Endothelial cell of hepatic sinusoid (primary cell): ENCODE data around the gene ALDH16A1.

Experiments used
- in situ Hi-C: cut with HindIII; loops from 2 replicates; pipeline ENCODE4 v1.10.0; 2017; ENCODE audit warnings: low sequenced_read_pairs

The ALDH16A1 gene

GRCh38 chr19:49507803-49508494 lies 54.9 kb downstream of the ALDH16A1 start:
- in situ Hi-C loops = no loop called here

DNA sequence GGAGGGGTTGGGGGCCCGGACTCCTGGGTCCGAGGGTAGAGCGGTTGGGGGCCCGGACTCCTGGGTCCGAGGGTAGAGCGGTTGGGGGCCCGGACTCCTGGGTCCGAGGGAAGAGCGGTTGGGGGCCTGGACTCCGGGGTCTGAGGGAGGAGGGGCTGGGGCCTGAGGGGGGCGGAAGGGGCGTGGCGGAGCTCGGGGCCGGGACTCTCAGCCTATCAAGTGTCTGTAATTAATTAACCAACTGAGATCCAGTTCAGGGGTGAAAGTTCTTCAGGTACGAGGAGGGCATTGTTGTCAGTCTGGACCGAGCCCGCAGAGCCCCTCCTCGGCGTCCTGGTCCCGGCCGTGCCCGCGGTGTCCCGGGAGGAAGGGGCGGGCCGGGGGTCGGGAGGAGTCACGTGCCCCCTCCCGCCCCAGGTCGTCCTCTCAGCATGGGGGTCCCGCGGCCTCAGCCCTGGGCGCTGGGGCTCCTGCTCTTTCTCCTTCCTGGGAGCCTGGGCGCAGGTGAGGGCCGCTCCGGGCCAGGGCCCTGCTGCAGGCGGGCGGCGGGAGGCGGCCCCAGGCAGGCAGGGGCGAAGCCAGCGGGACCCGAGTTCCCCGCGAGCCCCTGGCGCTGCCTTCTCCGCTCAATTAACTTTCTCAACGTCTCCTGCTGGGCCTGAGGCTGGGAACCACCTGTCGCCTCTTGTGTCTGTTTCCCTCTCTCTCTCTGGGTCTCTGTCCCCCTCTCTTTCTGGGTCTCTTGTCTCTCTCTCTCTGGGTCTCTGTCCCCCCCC lies 60.1 kb downstream of the ALDH16A1 start:
- in situ Hi-C loops = loop anchor here (5.0 to 10.0 kb wide), 2 partner anchors 49 to 162 kb away; partner anchors contain the start of gene PRMT1

- in situ Hi-C loops = loop anchor here (5.0 to 10.0 kb wide), 2 partner anchors 49 to 161 kb away; partner anchors contain the start of gene PRMT1
Measured at GRCh38 chr19:49513746-49514118, 60.7 kb downstream of the ALDH16A1 start.

DNA sequence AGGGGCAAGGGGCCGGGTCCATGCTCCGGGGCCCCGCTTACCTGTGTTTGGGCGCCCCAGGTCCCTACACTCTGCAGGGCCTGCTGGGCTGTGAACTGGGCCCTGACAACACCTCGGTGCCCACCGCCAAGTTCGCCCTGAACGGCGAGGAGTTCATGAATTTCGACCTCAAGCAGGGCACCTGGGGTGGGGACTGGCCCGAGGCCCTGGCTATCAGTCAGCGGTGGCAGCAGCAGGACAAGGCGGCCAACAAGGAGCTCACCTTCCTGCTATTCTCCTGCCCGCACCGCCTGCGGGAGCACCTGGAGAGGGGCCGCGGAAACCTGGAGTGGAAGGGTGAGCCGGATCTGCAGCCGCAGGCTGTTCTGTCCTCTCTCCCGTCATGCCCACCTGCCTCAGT lies 61.1 kb downstream of the ALDH16A1 start:
- in situ Hi-C loops = loop anchor here (5.0 to 10.0 kb wide), 2 partner anchors 48 to 161 kb away; partner anchors contain the start of gene PRMT1

DNA sequence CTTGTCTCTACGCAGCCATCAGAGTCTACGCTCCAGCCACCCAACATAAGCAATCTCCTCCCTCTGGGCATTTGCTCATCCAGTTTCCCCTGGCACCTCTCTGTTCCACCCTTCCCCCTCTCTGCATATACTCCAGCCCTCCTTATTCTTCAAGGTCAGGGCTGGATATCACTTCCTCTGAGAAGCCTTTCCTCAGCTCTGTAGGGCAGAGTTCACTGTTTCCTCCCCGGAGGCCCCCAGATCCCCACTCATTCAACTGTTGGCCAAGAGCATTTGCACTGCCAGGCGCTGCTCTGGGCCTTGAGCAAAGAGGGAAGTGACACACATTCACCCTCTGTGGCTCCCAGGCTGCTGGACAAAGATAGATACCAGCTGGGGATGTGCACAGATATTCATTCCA lies 62.7 kb downstream of the ALDH16A1 start:
- in situ Hi-C loops = loop anchor here (10.0 kb wide), 1 partner anchor 159 kb away; the partner anchor contains the start of gene PRMT1

DNA sequence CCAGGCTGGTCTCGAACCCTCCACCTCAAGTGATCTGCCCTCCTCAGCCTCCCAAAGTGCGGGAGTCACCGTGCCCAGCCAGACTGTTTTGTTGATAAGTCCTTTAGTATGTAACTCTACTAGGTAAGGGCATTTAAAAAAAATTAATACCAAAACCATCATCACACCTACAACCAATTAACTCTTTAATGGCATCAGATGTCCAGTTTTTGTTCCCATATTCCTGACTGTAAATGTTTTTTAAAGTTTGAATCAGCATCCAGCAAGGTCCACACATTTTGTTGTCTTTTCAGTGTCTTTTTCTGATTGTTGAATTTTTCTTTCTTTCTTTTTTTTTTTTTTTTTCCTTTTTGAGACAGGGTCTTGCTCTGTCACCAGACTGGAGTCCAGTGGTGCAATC lies 65.0 kb downstream of the ALDH16A1 start:
- in situ Hi-C loops = loop anchor here (10.0 kb wide), 1 partner anchor 157 kb away; the partner anchor contains the start of gene PRMT1
